SK-N-SH treated with all-trans-retinoic acid at 6 μM for 48 hours (cell line): ENCODE measurements around the gene ROCK1.

Experiments used
- ARNTL ChIP-seq: fragments of 450-650 bp; formaldehyde crosslinking; IDR thresholded peaks from 2 replicates; pipeline ENCODE4 v1.5.0; 2020; ENCODE audit warnings: low read depth, mild to moderate bottlenecking, moderate library complexity, borderline replicate concordance
- CREB5 ChIP-seq: fragments of 250-450 bp; sonication (Bioruptor Pico); IDR thresholded peaks from 2 replicates; pipeline ENCODE4 v1.5.1; 2020; ENCODE audit warnings: low read depth, mild to moderate bottlenecking, moderate library complexity
- GLIS3 ChIP-seq: fragments of 250-450 bp; sonication (Bioruptor Pico); IDR thresholded peaks from 2 replicates; pipeline ENCODE4 v1.5.0; 2020; ENCODE audit warnings: mild to moderate bottlenecking, moderate library complexity
- PATZ1 ChIP-seq: fragments of 250-450 bp; sonication (Bioruptor Pico); IDR thresholded peaks from 2 replicates; pipeline ENCODE4 v1.8.0; 2020; ENCODE audit warnings: mild to moderate bottlenecking, moderate library complexity, borderline replicate concordance
- PPARA ChIP-seq: fragments of 250-450 bp; sonication (Bioruptor Pico); IDR thresholded peaks from 2 replicates; pipeline ENCODE4 v1.5.0; 2020; ENCODE audit warnings: mild to moderate bottlenecking, borderline replicate concordance
- RARB ChIP-seq: fragments of 250-450 bp; sonication (Bioruptor Pico); IDR thresholded peaks from 2 replicates; pipeline ENCODE4 v1.8.0; 2021; ENCODE audit warnings: mild to moderate bottlenecking, moderate library complexity
- TOX ChIP-seq: fragments of 250-450 bp; sonication (Bioruptor Pico); IDR thresholded peaks from 2 replicates; pipeline ENCODE4 v1.8.0; 2021; ENCODE audit warnings: mild to moderate bottlenecking, moderate library complexity, borderline replicate concordance
- ZNF8 ChIP-seq: fragments of 450-650 bp; formaldehyde crosslinking; IDR thresholded peaks from 2 replicates; pipeline ENCODE4 v1.5.0; 2020; ENCODE audit warnings: mild to moderate bottlenecking, moderate library complexity

GRCh38 chr18:21047126-21047525 is 64.5 kb downstream of the ROCK1 start:
- TF ChIP-seq TOX (no peak), ZNF8 (CRISPR knock-in tag) (no peak), GLIS3 (CRISPR knock-in tag) (no peak), PPARA (CRISPR knock-in tag) (no peak), CREB5 (CRISPR knock-in tag) (no peak), RARB (CRISPR knock-in tag) (no peak), PATZ1 (no peak), ARNTL (no peak)
